GM21515 (cell line): ENCODE measurements around the gene MRPL51.
"Not testable (repeated sequence)": the region's sequence is repeated elsewhere in the genome, so short reads cannot be mapped to it uniquely, and the experiment has no call there.

Source experiments
- ATAC-seq: cut with Tn5 transposase; IDR thresholded peaks from one replicate; pipeline ENCODE4 v1.9.1; 2021; ENCODE audit not compliant: unreplicated experiment

The MRPL51 gene

GRCh38 chr12:6532051-6532926, 39.2 kb upstream of the MRPL51 start:
- no peak for ATAC-seq

DNA sequence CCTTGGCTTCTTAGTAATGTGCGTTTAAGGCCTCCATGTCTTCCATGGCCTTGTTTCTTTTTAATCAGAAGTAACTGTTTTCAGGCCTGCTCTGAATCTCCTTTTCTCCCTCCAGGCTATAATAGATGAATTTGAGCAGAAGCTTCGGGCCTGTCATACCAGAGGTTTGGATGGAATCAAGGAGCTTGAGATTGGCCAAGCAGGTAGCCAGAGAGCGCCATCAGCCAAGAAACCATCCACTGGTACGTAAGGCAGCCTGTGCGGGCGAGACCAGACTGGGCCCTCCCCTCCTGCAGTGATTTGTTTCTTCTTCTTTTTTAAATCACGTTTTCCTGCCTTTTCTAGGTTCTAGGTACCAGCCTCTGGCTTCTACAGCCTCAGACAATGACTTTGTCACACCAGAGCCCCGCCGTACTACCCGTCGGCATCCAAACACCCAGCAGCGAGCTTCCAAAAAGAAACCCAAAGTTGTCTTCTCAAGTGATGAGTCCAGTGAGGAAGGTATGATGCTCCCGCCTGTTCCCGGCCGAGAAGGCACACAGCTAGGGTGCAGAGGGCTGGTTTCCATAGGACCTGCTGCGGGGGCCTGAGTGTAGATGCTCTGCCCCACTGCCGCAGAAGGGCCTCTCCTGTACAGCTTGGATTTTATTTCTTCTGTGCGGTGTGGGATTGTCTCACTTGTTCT, 37.7 kb upstream of the MRPL51 start:
- ATAC-seq, result no peak

DNA sequence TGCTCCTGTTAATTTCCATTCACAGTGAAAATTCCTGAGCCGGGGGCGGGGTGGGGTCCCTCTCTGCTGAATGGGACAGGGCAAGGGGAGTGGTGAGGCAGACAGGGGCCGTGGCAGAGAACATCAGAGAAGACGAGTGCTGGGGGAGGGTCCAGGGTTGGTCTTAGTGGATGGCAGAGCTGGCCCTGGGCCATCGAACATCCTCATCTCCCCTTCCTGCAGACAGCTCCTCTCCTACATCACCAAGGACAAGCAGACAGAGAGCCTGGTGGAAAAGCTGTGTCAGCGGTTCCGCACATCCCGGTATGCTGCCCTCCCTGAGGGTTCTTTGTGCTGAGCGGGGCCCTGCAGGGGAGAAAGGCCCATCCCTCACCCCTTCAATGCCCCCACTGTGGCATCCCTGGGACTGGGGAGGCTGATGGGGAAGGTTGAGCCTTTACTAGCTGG, 36.3 kb upstream of the MRPL51 start:
- no peak for ATAC-seq

- no peak for ATAC-seq
Measured at GRCh38 chr12:6528539-6529235, 35.6 kb upstream of the MRPL51 start.

GRCh38 chr12:6527711-6528110, 34.6 kb upstream of the MRPL51 start:
- no peak for ATAC-seq

- no peak for ATAC-seq
Measured at GRCh38 chr12:6526766-6527525, 33.9 kb upstream of the MRPL51 start.

DNA sequence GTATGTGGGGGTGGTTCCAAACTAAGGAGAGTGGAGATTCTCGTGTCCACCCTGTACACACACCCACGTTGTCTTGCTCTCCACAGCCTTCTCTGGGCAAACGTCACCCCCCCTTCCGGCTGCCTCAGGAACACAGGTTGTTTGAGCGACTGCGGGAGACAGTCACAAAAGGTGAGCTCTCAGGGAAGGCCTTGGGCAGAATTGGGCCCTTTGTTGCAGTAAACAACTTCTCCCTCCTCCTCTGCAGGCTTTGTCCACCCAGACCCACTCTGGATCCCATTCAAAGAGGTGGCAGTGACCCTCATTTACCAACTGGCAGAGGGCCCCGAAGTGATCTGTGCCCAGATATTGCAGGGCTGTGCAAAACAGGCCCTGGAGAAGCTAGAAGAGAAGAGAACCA, 33.1 kb upstream of the MRPL51 start:
- no peak for ATAC-seq

GRCh38 chr12:6524648-6525047, 31.6 kb upstream of the MRPL51 start:
- no peak for ATAC-seq

DNA sequence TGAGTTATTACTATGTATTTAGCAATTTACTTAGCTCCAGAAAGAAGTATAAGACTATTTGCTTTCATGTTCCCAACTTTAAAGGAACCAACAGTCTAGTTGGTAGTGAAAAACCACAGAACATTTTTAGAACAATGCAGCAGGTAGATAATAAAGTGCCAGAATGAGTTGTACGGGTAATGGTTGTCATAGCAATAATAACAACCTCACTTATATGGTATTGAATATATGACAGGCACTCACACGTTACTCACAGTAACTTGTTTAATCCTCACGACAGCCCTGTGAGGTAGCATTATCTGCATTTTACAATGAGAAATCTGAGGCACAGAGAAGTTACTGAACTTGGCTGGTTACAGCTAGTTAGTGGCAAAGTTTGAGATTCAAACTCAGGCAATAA, 30.6 kb upstream of the MRPL51 start:
- ATAC-seq, result no peak

- ATAC-seq, result no peak
Measured at GRCh38 chr12:6522193-6522592, 29.1 kb upstream of the MRPL51 start.

DNA sequence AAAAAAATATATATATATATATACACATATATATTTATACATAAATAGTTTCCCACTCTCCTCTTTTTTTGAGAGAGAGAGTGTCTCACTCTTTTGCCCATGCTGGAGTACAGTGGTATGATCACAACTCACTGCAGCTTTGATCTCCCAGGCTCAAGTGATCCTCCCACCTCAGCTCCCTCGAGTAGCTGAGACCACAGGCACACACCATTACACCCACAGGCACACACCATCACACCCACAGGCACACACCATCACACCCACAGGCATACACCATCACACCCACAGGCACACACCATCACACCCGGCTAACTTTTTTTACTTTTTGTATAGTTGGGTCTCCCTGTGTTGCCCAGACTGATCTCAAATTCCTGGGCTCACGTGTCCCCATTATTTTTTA, 27.1 kb upstream of the MRPL51 start:
- no peak for ATAC-seq

DNA sequence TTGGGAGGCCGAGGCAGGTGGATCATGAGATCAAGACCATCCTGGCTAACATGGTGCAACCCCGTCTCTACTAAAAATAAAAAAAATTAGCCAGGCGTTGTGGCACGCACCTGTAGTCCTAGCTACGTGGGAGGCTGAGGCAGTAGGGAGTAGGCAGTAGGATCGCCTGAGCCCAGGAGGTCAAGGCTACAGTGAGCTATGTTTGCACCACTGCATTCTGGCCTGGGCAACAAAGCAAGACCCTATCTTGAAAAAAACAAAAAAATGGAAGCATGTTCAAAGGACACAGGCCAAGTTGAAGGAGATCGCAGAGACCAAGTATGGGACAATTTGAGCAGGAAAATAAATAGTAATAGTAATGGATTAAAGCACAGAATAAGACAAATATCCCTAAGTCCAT, 15.0 kb upstream of the MRPL51 start:
- no peak for ATAC-seq

DNA sequence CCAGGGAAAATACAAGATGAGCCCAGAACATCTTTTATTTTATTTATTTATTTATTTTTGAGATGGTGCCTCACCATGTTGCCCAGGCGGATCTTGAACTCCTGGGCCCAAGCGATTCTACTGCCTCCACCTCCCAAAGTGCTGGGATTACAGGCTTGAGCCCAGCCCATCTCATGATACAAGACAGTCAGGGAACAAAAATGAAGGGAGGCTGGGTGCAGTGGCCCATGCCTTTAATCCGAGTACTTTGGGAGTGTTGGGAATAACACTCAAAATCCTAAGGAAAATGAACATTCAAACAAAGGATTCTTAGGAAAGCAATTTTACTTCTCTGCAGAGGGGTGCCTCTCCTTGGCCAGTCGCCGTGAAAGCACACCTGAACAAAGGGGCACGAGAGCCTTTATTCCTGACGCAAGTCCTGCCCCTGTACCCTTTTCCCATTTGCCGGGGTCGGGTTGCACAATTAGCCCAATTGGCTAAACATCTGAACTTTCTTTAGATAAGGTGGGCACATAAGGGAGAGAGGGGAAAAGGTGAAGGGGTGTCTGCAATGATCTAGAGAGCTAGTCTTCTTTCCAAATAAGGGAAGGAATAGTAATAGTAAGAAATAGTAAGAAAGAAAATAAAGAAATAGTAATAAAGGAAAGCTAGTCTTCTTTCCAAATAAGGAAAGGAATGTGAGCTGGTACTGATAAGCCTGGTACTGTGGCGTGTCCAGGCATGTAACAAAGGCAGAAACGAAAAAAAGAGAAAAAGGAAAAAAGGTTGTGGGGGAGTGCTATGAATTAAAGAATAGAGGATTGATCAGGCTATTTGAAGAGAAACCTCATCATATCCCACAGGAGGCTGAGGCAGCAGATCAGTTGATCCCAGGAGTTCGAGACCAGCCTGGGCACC, 14.3 kb upstream of the MRPL51 start:
- no peak for ATAC-seq

- no peak for ATAC-seq
Measured at GRCh38 chr12:6500466-6500865, 7.4 kb upstream of the MRPL51 start.

DNA sequence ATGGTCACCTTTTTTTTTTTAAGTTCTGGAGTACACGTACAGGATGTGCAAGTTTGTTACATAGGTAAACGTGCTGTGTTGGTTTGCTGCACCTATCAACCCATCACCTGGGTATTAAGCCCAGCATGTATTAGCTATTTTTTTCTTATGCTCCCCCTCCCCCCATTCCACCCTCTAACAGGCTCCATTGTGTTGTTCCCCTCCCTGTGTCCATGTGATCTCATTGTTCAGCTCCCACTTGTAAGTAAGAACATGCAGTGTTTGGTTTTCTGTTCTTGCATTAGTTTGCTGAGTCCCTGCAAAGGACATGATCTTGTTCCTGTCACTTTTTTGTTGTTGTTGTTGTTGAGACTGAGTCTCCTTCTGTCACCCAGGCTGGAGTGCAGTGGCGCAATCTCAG, 4.2 kb upstream of the MRPL51 start:
- not testable (repeated sequence) for ATAC-seq

- no peak for ATAC-seq
Measured at GRCh38 chr12:6494968-6495367, 1.9 kb upstream of the MRPL51 start.

GRCh38 chr12:6494258-6494743, 1.2 kb upstream of the MRPL51 start:
- no peak for ATAC-seq

DNA sequence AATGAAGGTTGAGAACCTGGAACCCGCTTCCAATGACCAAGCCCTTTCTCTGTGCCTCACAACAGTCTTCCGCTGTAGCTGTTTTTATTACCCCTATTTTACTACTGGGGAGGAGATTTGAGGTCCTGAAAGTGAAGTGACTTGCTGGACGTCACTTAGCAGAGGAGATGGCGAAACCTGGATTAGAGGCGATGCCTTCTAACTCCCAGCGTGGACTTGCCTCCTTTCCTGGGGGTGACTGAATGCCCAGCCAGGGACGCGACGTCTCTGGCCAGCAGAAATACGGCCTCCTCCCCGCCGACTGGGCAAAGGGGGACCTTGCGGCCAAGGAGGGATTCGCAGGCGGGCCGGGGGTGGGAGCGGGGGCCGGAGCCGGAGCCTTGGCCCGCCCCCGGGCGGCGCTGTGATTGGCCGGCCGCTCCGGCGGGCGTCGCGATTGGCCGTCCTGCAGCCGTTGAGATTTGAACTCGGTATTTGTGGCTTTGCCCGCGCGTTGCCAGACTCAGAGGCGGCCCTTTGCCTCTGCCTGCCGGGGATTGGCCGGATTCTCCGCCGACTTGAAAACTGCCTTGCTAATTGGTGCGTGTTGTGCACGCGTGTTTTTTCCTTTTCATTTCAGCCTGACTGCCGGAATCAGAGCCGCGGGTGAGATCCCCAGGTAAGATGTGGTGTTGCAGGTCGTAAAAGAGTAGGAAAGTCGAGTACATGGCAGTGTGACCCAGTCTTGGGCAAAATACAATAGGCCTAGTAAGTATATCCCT, 615 bp upstream of the MRPL51 start, which contains the start of gene NCAPD2:
NCAPD2 (plus strand) TSS at position 606 of the 761 bp plus-strand sequence. CDS start 997 bp downstream, outside the sequence.
- ATAC-seq, result peak; percentile 83

DNA sequence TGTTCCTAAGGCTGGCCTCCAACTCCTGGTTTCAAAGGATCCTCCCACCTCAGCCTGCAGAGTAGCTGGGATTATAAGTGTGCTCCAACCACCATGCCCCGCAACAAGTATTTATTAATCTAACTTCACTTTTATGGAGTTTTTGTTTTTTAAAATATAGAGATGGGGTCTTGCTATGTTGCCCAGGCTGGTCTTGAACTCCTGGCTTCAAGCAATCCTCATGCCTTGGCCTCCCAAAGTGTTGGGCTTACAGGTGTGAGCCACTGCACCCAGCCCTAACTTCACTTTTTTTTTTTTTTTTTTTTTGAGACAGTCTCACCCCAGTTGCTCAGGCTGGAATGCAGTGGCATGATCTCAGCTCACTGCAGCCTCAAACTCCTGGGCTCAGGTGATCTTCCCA, 2.4 kb downstream of the MRPL51 start:
- not testable (repeated sequence) for ATAC-seq
